ENCODE measurements around the gene MEIS2.

DNA sequence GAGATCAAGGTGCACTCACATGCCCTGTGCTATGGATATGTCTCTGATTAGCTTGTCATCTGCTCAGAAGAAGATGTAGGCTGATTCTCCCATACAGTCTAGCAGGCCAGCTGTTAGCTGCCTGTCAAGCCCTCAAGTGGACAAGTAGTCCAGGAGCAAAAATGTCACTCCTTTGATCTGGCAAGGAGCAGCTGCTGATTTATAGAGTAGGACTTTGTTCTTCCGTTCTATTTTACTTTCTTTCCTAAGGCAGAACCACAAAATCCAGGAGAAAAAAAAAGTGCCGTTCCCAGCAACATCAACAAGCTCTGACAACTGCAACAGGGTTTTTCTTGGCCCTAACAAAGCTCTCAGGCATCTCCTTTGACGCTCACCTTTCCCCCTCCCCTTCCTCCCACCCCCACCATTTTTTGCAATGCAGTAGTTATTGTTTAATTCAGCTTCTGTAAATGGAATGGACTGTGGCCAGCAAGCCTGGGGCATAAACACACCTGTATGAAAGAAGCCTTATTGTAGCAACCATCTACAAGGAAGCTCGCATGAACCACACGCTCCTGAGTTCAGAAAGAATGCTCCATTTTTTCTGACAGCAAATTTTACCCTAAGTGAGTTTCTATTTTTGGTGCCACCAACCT is 196.3 kb downstream of the MEIS2 start:
- TF ChIP-seq POLR2A (IDR thresholded peaks at IDR 0.05; ENCODE audit: low read depth, low read length) (no peak), TAF1 (IDR thresholded peaks at IDR 0.05; ENCODE audit: borderline replicate concordance, low read depth, low read length) (no peak), POLR2AphosphoS5 (IDR thresholded peaks at IDR 0.05; ENCODE audit: low read depth, low read length) (no peak)

All from GM12892 (cell line).